ENCODE measurements around the gene LYRM4.

The LYRM4 gene

GRCh38 chr6:5260661-5261544, at the start of gene LYRM4, which contains the start of gene FARS2:
LYRM4 (minus strand) TSS chr6:5260950; CDS start chr6:5260733, 217 bp downstream.
FARS2 (plus strand) TSS chr6:5261513.
- no peak for DNase-seq

GRCh38 chr6:5308066-5308465, 47.3 kb upstream of the LYRM4 start:
- no peak for DNase-seq

- DNase-seq, result no peak
Measured at GRCh38 chr6:5307058-5307457, 46.3 kb upstream of the LYRM4 start.

GRCh38 chr6:5305968-5306626, 45.3 kb upstream of the LYRM4 start:
- no peak for DNase-seq

GRCh38 chr6:5303682-5304081, 42.9 kb upstream of the LYRM4 start:
- no peak for DNase-seq

GRCh38 chr6:5302995-5303622, 42.4 kb upstream of the LYRM4 start:
- DNase-seq, result peak; percentile 26

GRCh38 chr6:5302220-5302946, 41.6 kb upstream of the LYRM4 start:
- DNase-seq, result no peak

- no peak for DNase-seq
Measured at GRCh38 chr6:5300206-5300764, 39.5 kb upstream of the LYRM4 start.

- DNase-seq, result no peak
Measured at GRCh38 chr6:5295623-5296022, 34.9 kb upstream of the LYRM4 start.

- no peak for DNase-seq
Measured at GRCh38 chr6:5294392-5295211, 33.9 kb upstream of the LYRM4 start.

GRCh38 chr6:5293692-5294091, 32.9 kb upstream of the LYRM4 start:
- no peak for DNase-seq

- DNase-seq, result no peak
Measured at GRCh38 chr6:5292154-5292553, 31.4 kb upstream of the LYRM4 start.

- no peak for DNase-seq
Measured at GRCh38 chr6:5290500-5290899, 29.8 kb upstream of the LYRM4 start.

- DNase-seq, result no peak
Measured at GRCh38 chr6:5290097-5290496, 29.3 kb upstream of the LYRM4 start.

GRCh38 chr6:5287966-5288297, 27.2 kb upstream of the LYRM4 start:
- DNase-seq, result no peak

- DNase-seq, result no peak
Measured at GRCh38 chr6:5287205-5287965, 26.6 kb upstream of the LYRM4 start.

GRCh38 chr6:5286780-5287179, 26.0 kb upstream of the LYRM4 start:
- DNase-seq, result no peak

- no peak for DNase-seq
Measured at GRCh38 chr6:5285526-5285925, 24.8 kb upstream of the LYRM4 start.

GRCh38 chr6:5285081-5285480, 24.3 kb upstream of the LYRM4 start:
- no peak for DNase-seq

GRCh38 chr6:5282191-5282623, 21.5 kb upstream of the LYRM4 start:
- no peak for DNase-seq

GRCh38 chr6:5280920-5281319, 20.2 kb upstream of the LYRM4 start:
- no peak for DNase-seq

Data from NCI-H2107 (cell line).